22Rv1 (cell line): ENCODE data around the gene NARF.

Experiments used
- CTCF ChIP-seq: fragments of 450-650 bp; IDR thresholded peaks from 2 replicates; pipeline ENCODE4 v1.5.1; 2017; ENCODE audit warnings: mild to moderate bottlenecking
- ZFX ChIP-seq: fragments of 450-650 bp; IDR thresholded peaks from 2 replicates; pipeline ENCODE4 v1.6.1; 2017; ENCODE audit warnings: antibody characterized with exemption, borderline replicate concordance

- TF ChIP-seq CTCF (no peak), ZFX (no peak)
These were observed 34.8 kb downstream of the NARF start for GRCh38 chr17:82493226-82493781.
